A673 (cell line): Measurements from ENCODE around the gene DOK6.

Source experiments
- EZH2 ChIP-seq: fragments of 200-600 bp; sonication (generic); IDR thresholded peaks from 2 replicates; pipeline ENCODE4 v1.6.1; 2017; ENCODE audit warnings: borderline replicate concordance, low read depth, mild to moderate bottlenecking, mixed read lengths, antibody characterized with exemption, low read length; ENCODE audit not compliant: poor library complexity, severe bottlenecking
- TF ChIP-seq, protein P1 (sequence below): fragments of 300-800, 200-600 bp; sonication (generic); conservative IDR thresholded peaks from 2 replicates; pipeline ENCODE4 v1.5.1; 2017; ENCODE audit warnings: low read depth, mild to moderate bottlenecking, antibody characterized with exemption, low read length, moderate library complexity, mixed read lengths

DNA sequence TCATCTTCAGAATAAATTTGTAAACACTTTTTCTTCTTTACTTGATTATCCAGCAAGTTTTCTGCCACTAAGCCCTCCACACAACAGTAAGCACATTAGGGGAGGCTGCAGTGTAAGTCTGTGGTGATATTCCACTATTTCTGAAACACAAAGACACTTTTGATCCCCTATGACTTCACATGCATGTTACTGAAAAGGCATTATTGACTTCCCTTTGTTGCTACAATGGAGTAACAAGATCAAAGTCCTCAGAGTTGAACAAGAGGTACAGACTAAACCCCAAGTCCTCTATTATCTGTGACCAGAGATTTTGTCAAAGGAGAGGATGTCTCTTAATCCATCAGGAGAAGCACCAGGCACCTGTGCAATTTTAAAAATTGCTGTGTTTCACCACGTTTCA, 389.1 kb downstream of the DOK6 start:
- TF ChIP-seq, protein P1, sequence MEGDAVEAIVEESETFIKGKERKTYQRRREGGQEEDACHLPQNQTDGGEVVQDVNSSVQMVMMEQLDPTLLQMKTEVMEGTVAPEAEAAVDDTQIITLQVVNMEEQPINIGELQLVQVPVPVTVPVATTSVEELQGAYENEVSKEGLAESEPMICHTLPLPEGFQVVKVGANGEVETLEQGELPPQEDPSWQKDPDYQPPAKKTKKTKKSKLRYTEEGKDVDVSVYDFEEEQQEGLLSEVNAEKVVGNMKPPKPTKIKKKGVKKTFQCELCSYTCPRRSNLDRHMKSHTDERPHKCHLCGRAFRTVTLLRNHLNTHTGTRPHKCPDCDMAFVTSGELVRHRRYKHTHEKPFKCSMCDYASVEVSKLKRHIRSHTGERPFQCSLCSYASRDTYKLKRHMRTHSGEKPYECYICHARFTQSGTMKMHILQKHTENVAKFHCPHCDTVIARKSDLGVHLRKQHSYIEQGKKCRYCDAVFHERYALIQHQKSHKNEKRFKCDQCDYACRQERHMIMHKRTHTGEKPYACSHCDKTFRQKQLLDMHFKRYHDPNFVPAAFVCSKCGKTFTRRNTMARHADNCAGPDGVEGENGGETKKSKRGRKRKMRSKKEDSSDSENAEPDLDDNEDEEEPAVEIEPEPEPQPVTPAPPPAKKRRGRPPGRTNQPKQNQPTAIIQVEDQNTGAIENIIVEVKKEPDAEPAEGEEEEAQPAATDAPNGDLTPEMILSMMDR: no peak
- no peak for TF ChIP-seq EZH2
